ENCODE results near the gene RNF111.

DNA sequence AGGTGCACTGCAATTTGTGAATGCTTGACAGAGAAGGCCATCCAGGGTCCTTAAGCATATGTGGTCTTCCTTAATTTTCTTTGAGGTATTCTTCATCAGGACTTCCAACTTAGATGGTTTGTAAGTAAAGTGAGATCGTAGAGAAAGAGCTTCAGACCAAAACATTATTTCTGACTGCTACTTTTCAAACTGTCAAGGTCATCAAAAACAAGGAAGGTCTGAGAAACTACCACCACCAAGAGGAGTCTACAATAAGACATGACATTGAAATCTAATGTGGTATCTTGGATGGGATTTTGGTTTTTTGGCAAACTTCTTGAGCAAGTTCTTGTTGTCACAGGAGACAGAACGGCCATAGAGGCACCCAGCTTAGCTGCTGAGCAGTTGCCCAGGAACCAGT lies 20.0 kb upstream of the RNF111 start:
- TF ChIP-seq, protein P1, sequence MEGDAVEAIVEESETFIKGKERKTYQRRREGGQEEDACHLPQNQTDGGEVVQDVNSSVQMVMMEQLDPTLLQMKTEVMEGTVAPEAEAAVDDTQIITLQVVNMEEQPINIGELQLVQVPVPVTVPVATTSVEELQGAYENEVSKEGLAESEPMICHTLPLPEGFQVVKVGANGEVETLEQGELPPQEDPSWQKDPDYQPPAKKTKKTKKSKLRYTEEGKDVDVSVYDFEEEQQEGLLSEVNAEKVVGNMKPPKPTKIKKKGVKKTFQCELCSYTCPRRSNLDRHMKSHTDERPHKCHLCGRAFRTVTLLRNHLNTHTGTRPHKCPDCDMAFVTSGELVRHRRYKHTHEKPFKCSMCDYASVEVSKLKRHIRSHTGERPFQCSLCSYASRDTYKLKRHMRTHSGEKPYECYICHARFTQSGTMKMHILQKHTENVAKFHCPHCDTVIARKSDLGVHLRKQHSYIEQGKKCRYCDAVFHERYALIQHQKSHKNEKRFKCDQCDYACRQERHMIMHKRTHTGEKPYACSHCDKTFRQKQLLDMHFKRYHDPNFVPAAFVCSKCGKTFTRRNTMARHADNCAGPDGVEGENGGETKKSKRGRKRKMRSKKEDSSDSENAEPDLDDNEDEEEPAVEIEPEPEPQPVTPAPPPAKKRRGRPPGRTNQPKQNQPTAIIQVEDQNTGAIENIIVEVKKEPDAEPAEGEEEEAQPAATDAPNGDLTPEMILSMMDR (conservative IDR thresholded peaks at IDR 0.05; ENCODE audit: low read length), result no peak
- TF ChIP-seq EZH2phosphoT487 (IDR thresholded peaks at IDR 0.05; ENCODE audit: borderline replicate concordance), result no peak

Data from Loucy (cell line).